Measurements from ENCODE around the gene C6orf89. TPM values are rescaled to one million over a fixed set of nuclear protein-coding genes. Genes with fewer than 3 reads are reported as not detected.
A peak's percentile ranks its signal among the peaks of the same experiment; 100 is the strongest.

The C6orf89 gene
- total RNA-seq, 4 donors from 2014 or later: 29.8 to 42.1 (median 37.9) TPM

GRCh38 chr6:36967757-36968156, 82.0 kb downstream of the C6orf89 start:
- no peak overlapping the region for H3K4me3 ChIP-seq
- DNase-seq (ENCODE audit: low spot score in 2 of 2): no peak
- H3K27me3 ChIP-seq: no peaks in the 10 kb centered on the region
- 80% methylated on average over 4 of the region's 4 CpGs for WGBS
- peaks cover 57% of the 10 kb centered on the region for H3K4me1 ChIP-seq
- H3K27ac ChIP-seq: peak overlapping the region; percentile 40
- TF ChIP-seq CTCF (IDR thresholded peaks at IDR 0.05): no peak
- TF ChIP-seq POLR2A (IDR thresholded peaks at IDR 0.05): no peak
- no peak for TF ChIP-seq POLR2AphosphoS5 (IDR thresholded peaks at IDR 0.05)
- TF ChIP-seq EP300 (IDR thresholded peaks at IDR 0.05): no peak
- peaks cover 60% of the 10 kb centered on the region for H3K36me3 ChIP-seq
- no peaks in the 10 kb centered on the region for H3K9me3 ChIP-seq

GRCh38 chr6:36968266-36968977, 82.7 kb downstream of the C6orf89 start:
- Histone ChIP-seq H3K27me3 (no peaks in the 10 kb centered on the region), H3K27ac (peak overlapping the region; percentile 74), H3K4me3 (no peak overlapping the region), H3K4me1 (peaks cover 53% of the 10 kb centered on the region), H3K36me3 (peaks cover 66% of the 10 kb centered on the region), H3K9me3 (no peaks in the 10 kb centered on the region)
- no peak for TF ChIP-seq POLR2AphosphoS5 (IDR thresholded peaks at IDR 0.05)
- TF ChIP-seq POLR2A (IDR thresholded peaks at IDR 0.05): no peak
- no peak for TF ChIP-seq EP300 (IDR thresholded peaks at IDR 0.05)
- TF ChIP-seq CTCF (IDR thresholded peaks at IDR 0.05): no peak
- 48% methylated on average over 9 of the region's 16 CpGs for WGBS
- DNase-seq (ENCODE audit: low spot score in 2 of 2): peak in 1 of 2 donors; percentile 89

- 48% methylated on average over 8 of the region's 14 CpGs for WGBS
- DNase-seq (ENCODE audit: low spot score in 2 of 2): no peak
- Histone ChIP-seq H3K4me1 (peaks cover 44% of the 10 kb centered on the region), H3K27ac (peak overlapping the region; percentile 74), H3K4me3 (no peak overlapping the region), H3K36me3 (peaks cover 75% of the 10 kb centered on the region), H3K27me3 (no peaks in the 10 kb centered on the region), H3K9me3 (no peaks in the 10 kb centered on the region)
- TF ChIP-seq POLR2A (IDR thresholded peaks at IDR 0.05) (no peak), CTCF (IDR thresholded peaks at IDR 0.05) (no peak), EP300 (IDR thresholded peaks at IDR 0.05) (no peak), POLR2AphosphoS5 (IDR thresholded peaks at IDR 0.05) (no peak)
Observed at GRCh38 chr6:36969240-36969691, 83.5 kb downstream of the C6orf89 start.

GRCh38 chr6:36969988-36970891, 84.5 kb downstream of the C6orf89 start:
- Histone ChIP-seq H3K27ac (peak overlapping the region; percentile 10), H3K4me3 (no peak overlapping the region), H3K27me3 (no peaks in the 10 kb centered on the region), H3K4me1 (peaks cover 39% of the 10 kb centered on the region), H3K36me3 (peaks cover 85% of the 10 kb centered on the region), H3K9me3 (no peaks in the 10 kb centered on the region)
- 81% methylated on average over 11 of the region's 17 CpGs for WGBS
- TF ChIP-seq POLR2A (IDR thresholded peaks at IDR 0.05) (no peak), POLR2AphosphoS5 (IDR thresholded peaks at IDR 0.05) (no peak), CTCF (IDR thresholded peaks at IDR 0.05) (no peak), EP300 (IDR thresholded peaks at IDR 0.05) (no peak)
- no peak for DNase-seq (ENCODE audit: low spot score in 2 of 2)

Measured in suprapubic skin (tissue), 4 donors.